Ascending aorta (tissue), 2 donors: ENCODE data around the gene SH3PXD2A. TPM values are rescaled to one million over a fixed set of nuclear protein-coding genes. Genes with fewer than 3 reads are reported as not detected.

ENCODE experiments used
- DNase-seq, 2 donors: peaks; one replicate each; pipeline ENCODE4 v3.0.0-alpha.2; 2019; ENCODE audit warnings: low spot score in 2 of 2
- H3K27ac ChIP-seq, 2 donors: fragments of 200-600 bp; sonication (generic); one replicate each; pipeline ENCODE4 v1.5.1; 2016 to 2017; ENCODE audit warnings: mild to moderate bottlenecking in 1 of 2
- H3K27me3 ChIP-seq: fragments of 200-600 bp; sonication (generic); one replicate; pipeline ENCODE4 v1.5.1; 2017
- H3K36me3 ChIP-seq, 2 donors: fragments of 200-600 bp; sonication (generic); one replicate each; pipeline ENCODE4 v1.5.1; 2016
- H3K4me1 ChIP-seq, 2 donors: fragments of 200-600 bp; sonication (generic); one replicate each; pipeline ENCODE4 v1.5.1; 2016 to 2017; ENCODE audit warnings: mild to moderate bottlenecking in 1 of 2
- H3K4me3 ChIP-seq, 2 donors: fragments of 200-600 bp; sonication (generic); one replicate each; pipeline ENCODE4 v1.5.1; 2016 to 2017; ENCODE audit warnings: mild to moderate bottlenecking in 1 of 2
- H3K9me3 ChIP-seq, 2 donors: fragments of 200-600 bp; sonication (generic); one replicate each; pipeline ENCODE4 v1.5.1; 2016
- CTCF ChIP-seq, 3 experiments: fragments of 200-600 bp in 2 of 3; fragments of 450-650 bp in 1 of 3; sonication (generic) in 2 of 3; IDR thresholded peaks; one replicate each; pipeline ENCODE4 v1.5.1; 2016 to 2019; ENCODE audit warnings: antibody characterized with exemption in 3 of 3, mild to moderate bottlenecking in 1 of 3, moderate library complexity in 1 of 3
- intact Hi-C: fragments of 100-400 bp; cut with DNase I; formaldehyde crosslinking; loops from one replicate; pipeline ENCODE4 v1.15.1; 2023
- total RNA-seq: library from RNA; depleted of rRNA; stranded (reverse); fragments of >200 nt; gene quantifications from one replicate; pipeline ENCODE4 v1.1.0, GENCODE V29; 2016

Gene SH3PXD2A
- total RNA-seq, 1 donor from 2014 or later, result 50.0 TPM

GRCh38 chr10:103563231-103564115 lies 291.9 kb downstream of the SH3PXD2A start:
- no peak for TF ChIP-seq CTCF (IDR thresholded peaks at IDR 0.05)
- intact Hi-C loops, result no loop called here
- no peak overlapping the region for H3K4me3 ChIP-seq
- H3K4me1 ChIP-seq, result no peaks in the 10 kb centered on the region
- DNase-seq, result no peak
- H3K27me3 ChIP-seq, result no peaks in the 10 kb centered on the region
- H3K36me3 ChIP-seq, result no peaks in the 10 kb centered on the region
- H3K9me3 ChIP-seq, result no peaks in the 10 kb centered on the region
- no peak overlapping the region for H3K27ac ChIP-seq

GRCh38 chr10:103562383-103562782 lies 293.0 kb downstream of the SH3PXD2A start:
- no peaks in the 10 kb centered on the region for H3K36me3 ChIP-seq
- H3K27ac ChIP-seq, result no peak overlapping the region
- TF ChIP-seq CTCF (IDR thresholded peaks at IDR 0.05), result no peak

GRCh38 chr10:103560886-103561285 lies 294.5 kb downstream of the SH3PXD2A start:
- Histone ChIP-seq H3K4me3 (no peak overlapping the region), H3K27ac (no peak overlapping the region), H3K4me1 (peaks cover under 1 to 2% of the 10 kb centered on the region in 2 donors), H3K36me3 (no peaks in the 10 kb centered on the region), H3K27me3 (no peaks in the 10 kb centered on the region), H3K9me3 (no peaks in the 10 kb centered on the region)
- TF ChIP-seq CTCF (IDR thresholded peaks at IDR 0.05), result no peak
- intact Hi-C loops, result no loop called here
- no peak for DNase-seq

More at GRCh38 chr10:103562383-103562782, 293.0 kb downstream of the SH3PXD2A start:
- intact Hi-C loops, result no loop called here
- DNase-seq, result no peak
- Histone ChIP-seq H3K9me3 (no peaks in the 10 kb centered on the region), H3K4me1 (no peaks in the 10 kb centered on the region), H3K27me3 (no peaks in the 10 kb centered on the region), H3K4me3 (no peak overlapping the region)

GRCh38 chr10:103559776-103560175 lies 295.6 kb downstream of the SH3PXD2A start:
- Histone ChIP-seq H3K9me3 (no peaks in the 10 kb centered on the region), H3K36me3 (no peaks in the 10 kb centered on the region), H3K27me3 (no peaks in the 10 kb centered on the region), H3K4me3 (no peak overlapping the region), H3K27ac (no peak overlapping the region), H3K4me1 (peaks cover 7 to 9% of the 10 kb centered on the region in 2 donors)
- TF ChIP-seq CTCF (IDR thresholded peaks at IDR 0.05), result no peak
- DNase-seq, result no peak
- intact Hi-C loops, result no loop called here

GRCh38 chr10:103558911-103559310 lies 296.5 kb downstream of the SH3PXD2A start:
- no peak overlapping the region for H3K27ac ChIP-seq
- no peaks in the 10 kb centered on the region for H3K27me3 ChIP-seq
- H3K4me3 ChIP-seq, result no peak overlapping the region
- peaks cover 7 to 9% of the 10 kb centered on the region in 2 donors for H3K4me1 ChIP-seq
- no peak for DNase-seq
- H3K36me3 ChIP-seq, result no peaks in the 10 kb centered on the region
- no peak for TF ChIP-seq CTCF (IDR thresholded peaks at IDR 0.05)
- H3K9me3 ChIP-seq, result no peaks in the 10 kb centered on the region
- intact Hi-C loops, result no loop called here
